GF-D8 (cell line): ENCODE measurements around the gene TMPRSS7.

Experiments used
- DNase-seq: peaks from one replicate; lab custom pipeline; 2025; lab: John Stamatoyannopoulos, UW

Gene TMPRSS7, protein sequence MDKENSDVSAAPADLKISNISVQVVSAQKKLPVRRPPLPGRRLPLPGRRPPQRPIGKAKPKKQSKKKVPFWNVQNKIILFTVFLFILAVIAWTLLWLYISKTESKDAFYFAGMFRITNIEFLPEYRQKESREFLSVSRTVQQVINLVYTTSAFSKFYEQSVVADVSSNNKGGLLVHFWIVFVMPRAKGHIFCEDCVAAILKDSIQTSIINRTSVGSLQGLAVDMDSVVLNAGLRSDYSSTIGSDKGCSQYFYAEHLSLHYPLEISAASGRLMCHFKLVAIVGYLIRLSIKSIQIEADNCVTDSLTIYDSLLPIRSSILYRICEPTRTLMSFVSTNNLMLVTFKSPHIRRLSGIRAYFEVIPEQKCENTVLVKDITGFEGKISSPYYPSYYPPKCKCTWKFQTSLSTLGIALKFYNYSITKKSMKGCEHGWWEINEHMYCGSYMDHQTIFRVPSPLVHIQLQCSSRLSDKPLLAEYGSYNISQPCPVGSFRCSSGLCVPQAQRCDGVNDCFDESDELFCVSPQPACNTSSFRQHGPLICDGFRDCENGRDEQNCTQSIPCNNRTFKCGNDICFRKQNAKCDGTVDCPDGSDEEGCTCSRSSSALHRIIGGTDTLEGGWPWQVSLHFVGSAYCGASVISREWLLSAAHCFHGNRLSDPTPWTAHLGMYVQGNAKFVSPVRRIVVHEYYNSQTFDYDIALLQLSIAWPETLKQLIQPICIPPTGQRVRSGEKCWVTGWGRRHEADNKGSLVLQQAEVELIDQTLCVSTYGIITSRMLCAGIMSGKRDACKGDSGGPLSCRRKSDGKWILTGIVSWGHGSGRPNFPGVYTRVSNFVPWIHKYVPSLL

GRCh38 chr3:112034436-112034835 lies at the start of gene TMPRSS7:
Gene TMPRSS7 (plus strand): TSS chr3:112034736. CDS start chr3:112034846, 110 bp downstream.
- DNase-seq: no peak

DNA sequence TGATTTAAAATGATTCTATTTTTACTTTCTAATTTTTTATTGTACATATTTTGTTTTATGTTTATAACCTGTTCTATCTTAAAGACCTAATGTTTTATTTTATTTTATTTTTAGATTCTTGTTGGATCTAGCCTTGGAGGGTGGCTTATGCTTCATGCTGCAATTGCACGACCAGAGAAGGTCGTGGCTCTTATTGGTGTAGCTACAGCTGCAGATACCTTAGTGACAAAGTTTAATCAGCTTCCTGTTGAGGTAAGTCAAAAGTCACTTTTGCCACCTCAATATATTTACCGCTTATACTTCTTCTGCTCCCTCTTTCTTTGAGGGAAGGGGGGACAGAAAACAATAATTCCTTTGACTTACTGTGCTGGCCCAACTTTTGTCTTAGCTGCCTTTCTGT lies 47.7 kb upstream of the TMPRSS7 start:
- DNase-seq: no peak

DNA sequence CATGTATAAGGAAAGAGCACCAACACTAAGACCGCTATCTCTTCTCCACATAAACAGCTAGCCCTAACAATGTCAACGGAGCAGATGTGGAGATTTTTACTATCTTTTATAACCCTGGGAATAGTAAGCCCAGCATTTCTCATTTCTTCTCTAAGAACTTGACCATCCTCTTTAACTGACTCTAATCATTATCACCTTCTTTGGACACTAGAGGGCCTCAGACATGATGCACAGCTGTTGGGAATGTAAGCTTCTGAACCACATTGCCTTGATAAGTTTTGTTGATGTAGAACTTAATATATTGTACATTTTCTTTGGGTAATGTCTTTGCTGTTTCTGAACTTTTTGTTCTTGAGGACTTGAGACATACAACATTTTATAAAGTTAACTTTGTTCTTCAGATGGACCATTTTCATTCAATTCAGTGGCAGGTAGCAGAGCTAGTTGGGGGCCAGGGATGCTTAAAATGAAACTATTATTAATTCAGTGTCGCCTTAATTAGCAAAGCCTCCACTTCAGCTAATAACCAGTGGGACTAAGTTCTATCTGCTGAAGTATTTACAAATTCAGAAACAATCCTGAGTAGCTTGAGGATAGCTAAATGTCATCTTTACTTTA lies 45.4 kb upstream of the TMPRSS7 start:
- DNase-seq: no peak

DNA sequence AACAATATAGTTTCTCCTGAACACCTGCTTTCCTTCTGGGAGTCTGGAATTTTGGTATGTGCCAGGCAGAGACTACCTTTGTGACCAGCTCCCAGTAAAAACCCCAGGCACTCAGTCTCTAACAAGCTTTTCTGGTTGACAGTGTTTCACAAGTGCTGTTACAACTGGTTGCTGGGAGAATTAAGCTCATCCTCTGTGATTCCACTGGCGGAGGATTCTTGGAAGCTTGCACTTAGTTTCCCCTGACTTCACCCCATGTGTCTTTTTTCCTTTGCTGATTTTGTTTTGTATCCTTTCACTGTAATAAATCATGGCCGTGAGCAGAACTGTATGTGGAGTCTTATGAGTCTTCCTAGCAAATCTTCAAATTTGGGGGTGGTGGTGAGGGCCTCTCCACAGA lies 41.5 kb upstream of the TMPRSS7 start:
- no peak for DNase-seq

DNA sequence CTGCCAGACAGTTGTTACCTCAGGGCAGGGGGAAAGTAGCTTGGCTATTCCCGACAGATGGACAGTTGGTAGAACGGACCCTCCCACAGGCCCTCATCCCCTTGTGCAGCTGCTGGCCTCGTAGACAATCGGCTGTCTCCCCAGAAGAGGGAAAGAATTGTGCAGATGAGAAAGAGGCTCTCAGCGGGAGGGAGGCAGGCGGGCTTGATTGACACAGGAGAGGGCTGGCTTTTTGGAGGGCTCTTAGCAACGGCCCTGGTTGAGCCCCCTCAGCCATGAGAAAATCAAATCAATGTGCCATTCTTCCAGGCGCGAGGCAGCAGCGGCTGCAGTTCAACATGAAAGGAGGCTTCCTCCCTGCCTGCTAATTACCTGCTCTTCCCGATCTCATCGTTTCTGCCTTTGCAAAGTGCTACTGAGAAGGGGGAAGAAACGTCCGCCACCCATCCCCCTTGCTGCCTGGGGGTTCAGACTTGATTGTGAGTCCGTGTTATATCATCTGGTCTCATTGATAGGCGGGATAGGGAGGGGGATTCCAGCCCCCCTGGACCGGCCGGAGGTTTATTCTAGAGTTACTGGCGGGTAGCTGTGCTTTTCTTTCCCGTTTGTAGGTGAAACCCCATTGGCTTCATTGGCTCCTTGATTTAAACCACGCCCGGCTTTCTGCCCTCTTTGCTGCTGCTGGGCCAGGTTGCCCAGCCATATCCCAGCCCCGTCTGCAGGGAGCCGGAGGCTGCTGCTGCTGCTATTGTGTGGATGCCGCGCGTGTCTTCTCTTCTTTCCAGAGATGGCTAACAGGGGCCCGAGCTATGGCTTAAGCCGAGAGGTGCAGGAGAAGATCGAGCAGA lies 35.7 kb upstream of the TMPRSS7 start, which contains the start of gene TAGLN3:
Gene TAGLN3, plus strand, starts transcription at position 287 of the 848 bp plus-strand sequence. Its CDS starts 501 bp downstream, at position 788.
- DNase-seq: no peak

DNA sequence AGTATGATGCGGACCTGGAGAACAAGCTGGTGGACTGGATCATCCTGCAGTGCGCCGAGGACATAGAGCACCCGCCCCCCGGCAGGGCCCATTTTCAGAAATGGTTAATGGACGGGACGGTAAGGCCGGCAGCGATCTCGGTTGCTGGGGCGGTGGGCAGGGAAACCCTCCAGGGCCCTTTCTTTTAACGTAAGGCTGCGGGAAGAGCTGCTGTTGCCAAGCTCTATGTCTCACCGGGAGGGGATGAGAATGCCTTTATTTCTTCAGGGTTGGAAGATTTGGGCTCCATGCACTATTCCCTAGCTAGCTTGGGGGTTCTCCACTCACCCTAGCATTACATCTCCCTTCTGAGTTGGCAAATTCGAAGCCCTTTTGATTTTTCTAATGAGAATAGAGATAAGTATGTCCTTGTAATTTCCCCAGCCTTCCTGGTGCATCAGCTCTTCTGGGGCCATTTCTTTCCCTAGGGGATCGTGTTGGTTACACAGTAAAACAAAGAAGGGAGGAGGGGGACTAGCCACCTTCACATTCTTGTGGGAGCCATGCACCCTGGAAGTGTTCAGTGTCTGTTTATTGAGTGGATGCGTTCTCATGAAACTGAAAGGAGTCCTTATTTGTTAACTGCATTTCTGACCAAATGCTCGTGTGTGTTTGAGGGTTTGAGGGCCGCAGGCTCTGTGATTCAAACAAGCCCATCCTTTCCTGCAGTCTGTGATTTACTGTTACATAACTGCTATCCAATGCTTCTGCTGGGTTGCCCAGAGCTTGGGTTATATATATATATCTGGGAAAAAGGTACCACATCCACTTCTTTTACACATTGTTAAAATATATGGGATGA lies 34.8 kb upstream of the TMPRSS7 start:
- DNase-seq: no peak

GRCh38 chr3:112000367-112000771 lies 34.2 kb upstream of the TMPRSS7 start:
- no peak for DNase-seq

DNA sequence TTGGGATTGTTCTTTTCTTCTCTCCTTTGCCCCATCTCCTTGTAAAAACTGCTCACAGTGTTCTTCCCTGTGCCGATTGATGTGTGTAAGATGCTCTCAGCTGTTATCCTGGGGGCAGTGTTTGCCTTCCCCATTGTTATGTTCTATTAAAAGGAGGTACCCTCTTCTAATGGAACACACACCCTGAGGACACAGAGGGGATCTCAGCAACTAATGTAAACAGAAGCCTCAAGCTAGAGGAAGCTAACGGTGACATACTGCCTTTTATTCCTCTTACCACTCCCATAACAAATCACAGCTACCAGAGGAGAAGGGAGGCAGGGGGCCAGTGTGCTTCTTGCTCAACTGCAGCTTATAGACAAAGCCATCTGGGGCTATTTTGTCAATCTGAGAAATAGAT lies 33.6 kb upstream of the TMPRSS7 start:
- DNase-seq: no peak

DNA sequence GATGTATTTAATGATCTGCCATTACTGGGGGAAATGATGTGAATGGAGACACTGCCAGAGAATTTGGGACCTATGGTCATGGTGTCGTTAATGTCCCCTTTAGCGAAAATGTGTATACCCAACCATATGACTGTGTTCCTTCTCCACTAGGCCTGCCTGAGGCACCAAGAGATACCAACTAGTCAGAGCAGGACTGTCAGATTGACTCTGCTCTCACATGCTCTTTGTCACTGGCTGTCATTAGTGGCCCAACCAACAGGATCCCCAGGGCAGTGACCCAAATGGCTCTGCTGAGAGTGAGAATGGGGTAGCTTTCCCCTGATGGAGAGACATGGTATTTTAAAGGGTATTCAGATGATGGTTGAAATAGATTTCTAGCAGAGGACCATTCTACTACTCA lies 33.0 kb upstream of the TMPRSS7 start:
- DNase-seq: no peak

DNA sequence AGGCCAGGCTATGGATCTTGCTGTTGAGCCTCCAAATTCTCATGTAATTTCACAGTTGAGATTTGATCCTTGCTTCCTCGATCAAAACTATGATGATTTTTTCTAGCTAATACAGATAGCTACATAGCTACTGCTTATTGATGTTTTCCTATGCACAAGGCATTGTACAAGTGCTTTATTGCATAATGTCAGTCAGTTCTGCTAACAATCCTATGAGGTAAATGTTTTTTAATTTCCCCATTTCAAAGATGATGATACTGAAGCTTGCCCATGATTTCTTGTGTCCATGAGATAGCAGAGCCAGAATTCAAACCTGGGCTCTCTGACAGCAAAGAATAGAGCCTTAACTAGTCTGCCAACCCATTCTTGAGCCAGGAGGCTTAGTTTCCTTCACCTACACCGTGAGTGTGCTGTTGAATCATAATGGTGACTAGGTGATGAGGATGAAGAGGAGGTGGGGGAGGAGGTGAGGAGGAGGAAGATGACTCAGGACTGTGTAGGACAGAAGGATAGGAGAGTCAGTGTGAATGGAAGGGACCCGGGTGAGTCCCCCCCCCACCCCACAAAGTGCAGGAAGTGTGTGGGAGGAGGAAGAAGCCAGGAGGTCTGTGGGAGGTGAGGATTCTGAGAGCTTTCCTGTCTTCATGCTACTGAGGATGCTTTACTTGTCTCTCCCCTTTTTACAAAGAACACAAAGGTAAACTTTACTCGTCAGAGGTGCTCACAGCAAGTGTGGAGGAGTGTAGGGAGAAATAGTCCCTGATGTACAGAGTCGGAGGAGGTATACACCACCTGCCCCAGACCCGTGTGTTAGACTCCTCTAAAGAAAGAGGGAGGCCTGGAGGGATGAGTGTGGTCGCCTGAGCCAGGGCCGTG lies 32.2 kb upstream of the TMPRSS7 start:
- no peak for DNase-seq

- DNase-seq: no peak
Observed at GRCh38 chr3:112003321-112004080, 31.0 kb upstream of the TMPRSS7 start.

DNA sequence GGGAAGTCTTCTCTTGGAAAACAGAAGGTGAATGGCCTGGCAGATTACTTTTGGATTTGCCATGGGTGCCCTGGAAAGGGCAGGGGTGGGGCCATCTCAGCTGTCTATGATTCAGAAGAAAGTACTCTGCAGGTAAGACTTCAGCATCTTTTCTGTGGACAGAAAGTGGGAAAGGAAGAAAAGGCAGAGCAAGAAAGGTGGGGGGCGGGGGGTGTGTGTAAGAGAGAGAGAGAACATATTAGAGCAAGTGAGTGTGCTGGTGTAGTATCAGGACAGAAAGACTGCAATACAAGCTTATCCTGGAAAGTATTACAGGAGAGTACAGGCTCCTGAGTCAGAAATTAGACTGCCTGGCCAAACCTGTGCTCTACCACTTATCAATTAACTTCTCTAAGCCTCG lies 30.3 kb upstream of the TMPRSS7 start:
- no peak for DNase-seq

DNA sequence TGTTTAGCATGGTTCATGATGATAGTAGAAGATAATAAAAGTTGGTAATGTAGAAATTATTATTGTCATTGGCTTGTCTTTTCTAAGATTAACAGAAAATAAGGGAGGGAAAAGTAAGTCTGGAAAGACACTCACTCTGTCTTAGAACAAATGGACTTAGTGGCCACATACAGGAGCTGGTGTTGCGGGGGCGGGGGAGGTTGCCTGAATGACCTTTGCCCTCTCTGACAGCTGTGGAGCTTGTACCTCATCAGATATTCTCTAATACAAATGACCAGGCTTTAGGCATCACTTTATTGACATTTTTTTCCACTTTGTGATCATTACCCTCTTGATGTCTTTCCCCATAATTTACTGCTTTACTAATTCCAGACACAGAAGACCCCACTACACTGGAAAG lies 29.9 kb upstream of the TMPRSS7 start:
- DNase-seq: no peak

DNA sequence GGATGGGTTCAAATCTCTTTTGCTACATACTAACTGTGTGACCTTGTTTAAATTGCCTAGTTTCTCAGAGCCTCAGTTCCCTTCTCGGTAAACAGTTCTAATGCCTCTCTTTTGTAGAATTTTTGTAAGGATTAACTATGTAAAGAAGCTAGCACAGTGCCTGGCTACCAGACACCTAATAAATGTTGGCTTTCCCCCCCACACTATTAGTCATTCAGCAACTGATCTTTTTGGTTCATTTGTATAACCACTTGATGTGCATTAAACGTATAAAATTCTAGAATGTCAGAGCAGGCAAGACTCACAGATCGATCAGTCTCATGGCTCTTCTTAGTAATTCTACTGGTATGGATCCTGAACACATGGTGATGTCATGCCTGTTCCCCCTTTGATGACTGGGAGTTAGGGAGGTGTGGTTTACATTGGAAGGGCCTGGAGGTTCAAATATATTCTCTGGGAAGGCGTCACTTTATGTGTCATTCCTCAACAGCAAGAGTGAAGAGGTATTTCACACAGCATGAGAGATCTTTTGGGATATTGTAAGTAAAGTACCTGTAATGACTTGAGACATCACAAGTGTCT lies 29.4 kb upstream of the TMPRSS7 start:
- DNase-seq: no peak

GRCh38 chr3:112007633-112008032 lies 26.9 kb upstream of the TMPRSS7 start:
- no peak for DNase-seq

DNA sequence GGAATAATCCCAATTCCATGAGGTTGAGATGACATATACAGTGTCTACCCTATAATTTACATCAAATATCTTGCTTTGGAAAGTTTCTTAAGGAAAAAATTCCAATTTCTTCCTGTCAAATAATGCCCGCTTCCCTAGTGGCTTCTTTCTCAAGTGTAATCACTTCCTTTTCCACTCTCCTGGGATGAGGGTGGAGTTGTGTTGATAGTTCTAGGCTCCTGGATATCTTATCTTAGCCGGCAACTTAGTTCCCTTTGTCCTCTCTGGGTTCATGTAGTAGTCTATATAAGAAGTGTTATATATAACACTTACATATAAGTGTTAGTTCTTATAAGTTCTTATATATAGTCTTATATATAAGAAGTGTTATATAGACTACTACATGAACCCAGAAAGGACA lies 24.9 kb upstream of the TMPRSS7 start:
- DNase-seq: no peak

GRCh38 chr3:112010636-112011035 lies 23.9 kb upstream of the TMPRSS7 start:
- no peak for DNase-seq

- no peak for DNase-seq
Observed at GRCh38 chr3:112011376-112011940, 23.1 kb upstream of the TMPRSS7 start.
